GM18499 (cell line): ENCODE results near the gene CLMP.
A peak's percentile ranks its signal among the peaks of the same experiment; 100 is the strongest.

ENCODE experiments used
- ATAC-seq: cut with Tn5 transposase; IDR thresholded peaks from one replicate; pipeline ENCODE4 v1.9.1; 2021; ENCODE audit warnings: moderate number of reproducible peaks; ENCODE audit not compliant: insufficient read depth, unreplicated experiment

The CLMP gene

GRCh38 chr11:123194337-123195187 lies 486 bp downstream of the CLMP start:
- ATAC-seq = no peak

DNA sequence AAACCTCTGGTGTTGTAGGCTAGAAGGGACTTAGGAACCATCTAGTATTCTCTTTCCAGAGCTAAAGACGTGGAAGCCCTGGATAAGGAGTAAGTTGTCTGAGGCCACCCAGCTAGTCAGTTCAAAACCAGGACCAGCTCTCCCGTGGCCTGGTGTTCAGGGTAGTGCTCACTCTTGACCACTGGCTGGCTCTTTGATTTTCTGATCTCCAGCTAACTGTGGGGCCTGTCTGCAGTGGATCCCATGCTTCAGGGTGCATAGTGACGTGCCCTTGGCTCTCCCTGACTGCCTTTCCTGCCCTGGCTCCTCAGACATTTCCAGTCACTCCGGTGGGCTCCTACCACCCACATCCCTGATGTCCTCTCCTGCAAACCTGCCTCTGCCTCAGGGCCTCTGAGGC lies 1.3 kb downstream of the CLMP start:
- ATAC-seq = no peak

GRCh38 chr11:123191939-123192338 lies 3.1 kb downstream of the CLMP start:
- no peak for ATAC-seq

DNA sequence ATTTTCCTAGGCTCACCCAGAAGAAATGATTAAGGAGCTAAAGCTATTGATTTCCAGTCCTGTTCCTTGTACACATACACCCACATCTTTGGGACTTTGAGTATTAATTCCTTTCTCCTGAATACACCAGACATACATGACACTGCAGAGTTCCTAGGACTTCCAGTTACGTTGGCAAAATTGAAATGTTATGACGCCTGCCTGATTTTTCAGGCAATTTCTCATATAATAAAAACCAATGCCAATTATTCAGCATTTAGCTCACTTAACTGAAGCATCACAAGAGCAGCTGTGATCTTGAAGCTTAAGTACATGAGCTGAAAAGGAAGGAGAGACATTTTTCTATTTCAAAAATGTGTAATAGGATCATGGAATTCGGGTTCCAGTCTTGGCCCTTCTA lies 4.5 kb downstream of the CLMP start:
- no peak for ATAC-seq

GRCh38 chr11:123188508-123189165 lies 6.4 kb downstream of the CLMP start:
- no peak for ATAC-seq

- no peak for ATAC-seq
These were observed 7.2 kb downstream of the CLMP start for GRCh38 chr11:123187665-123188507.

DNA sequence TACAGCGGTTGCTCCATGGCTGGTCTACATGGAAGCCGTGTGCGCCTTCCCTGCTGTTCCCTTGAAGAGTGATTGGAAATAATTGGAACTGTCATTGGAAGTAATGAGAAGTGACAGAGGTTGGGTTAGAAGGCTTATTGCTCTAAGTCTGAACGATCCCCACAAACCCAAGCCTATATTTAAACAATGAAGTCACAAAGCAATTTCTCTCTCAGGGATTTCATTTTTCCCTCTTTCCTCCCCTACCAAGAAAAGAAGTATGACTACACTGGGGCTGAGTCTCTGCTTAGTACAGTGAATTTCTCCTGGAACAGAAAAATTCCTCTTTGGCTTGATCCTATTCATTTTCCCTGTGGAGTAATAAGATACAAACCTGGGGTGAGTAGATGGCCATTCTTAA lies 7.8 kb downstream of the CLMP start:
- ATAC-seq = no peak

DNA sequence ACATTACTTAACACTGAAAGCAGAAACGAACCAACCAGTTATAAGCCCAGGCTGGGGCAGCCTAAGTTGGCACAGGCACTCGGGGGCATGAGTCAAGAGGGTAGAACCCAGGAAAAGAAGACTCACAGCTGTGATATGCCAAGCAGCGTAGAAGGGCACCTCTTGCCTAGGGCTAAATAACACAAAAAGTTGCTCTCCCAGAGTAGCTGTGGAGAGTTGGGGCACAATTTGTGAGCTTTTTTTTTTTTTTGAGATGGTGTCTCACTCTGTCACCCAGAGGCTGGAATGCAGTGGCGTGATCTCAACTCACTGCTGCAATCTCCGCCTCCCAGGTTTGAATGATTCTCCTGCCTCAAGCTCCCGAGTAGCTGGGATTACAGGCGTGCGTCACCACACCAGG lies 8.8 kb downstream of the CLMP start:
- ATAC-seq = no peak

DNA sequence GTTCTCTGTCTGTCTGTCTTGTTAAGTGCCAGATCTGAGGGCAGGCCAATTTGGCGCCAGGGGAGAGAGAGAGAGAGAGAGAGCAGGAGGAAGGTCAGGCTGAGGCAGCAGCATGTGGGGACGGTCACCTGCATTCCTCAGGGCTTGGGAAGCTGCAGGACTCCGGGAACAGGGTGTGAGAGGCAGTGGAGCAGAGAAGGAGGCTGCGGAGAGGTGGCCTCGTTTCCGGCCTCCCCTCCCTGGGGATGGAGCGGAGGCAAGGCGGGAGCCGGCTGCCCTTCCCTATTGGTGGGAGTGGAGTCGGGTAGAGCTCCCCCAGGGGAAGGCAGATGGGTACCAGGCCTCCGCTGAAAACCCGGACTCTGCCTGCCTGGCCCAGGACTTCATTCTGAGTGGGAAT lies 9.7 kb downstream of the CLMP start:
- no peak for ATAC-seq

GRCh38 chr11:123184531-123184930 lies 10.5 kb downstream of the CLMP start:
- no peak for ATAC-seq

DNA sequence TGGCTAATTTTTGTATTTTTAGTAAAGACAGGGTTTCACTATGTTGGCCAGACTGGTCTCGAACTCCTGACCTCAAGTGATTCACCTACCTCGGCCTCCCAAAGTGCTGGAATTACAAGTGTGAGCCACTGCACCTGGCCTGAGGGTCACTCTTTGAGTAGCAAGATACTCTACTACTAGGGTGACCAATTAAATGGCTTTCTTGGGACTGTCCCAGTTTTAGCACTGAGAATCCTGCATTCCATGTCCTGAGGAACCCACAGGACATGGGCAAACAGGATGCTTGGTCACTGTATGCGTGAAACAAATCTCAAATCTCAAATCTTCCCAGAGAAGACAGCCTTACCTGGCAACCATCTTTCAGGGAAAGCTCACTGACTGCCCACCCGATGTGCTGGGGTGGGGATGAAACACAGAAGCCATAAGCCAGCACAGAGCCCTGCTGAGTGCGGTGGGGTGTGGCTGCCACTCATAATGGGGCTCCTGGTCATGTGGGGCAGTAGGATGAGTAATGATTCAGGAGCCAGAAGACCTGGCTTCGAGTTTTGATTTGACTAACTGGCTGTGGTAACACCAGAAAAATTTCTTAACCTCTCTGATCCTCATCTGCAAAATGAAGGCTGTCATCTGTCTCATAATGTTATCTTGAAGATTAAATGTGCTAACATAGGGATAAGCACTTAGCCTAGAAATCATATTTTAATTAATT lies 11.5 kb downstream of the CLMP start:
- peak; percentile 61 for ATAC-seq

DNA sequence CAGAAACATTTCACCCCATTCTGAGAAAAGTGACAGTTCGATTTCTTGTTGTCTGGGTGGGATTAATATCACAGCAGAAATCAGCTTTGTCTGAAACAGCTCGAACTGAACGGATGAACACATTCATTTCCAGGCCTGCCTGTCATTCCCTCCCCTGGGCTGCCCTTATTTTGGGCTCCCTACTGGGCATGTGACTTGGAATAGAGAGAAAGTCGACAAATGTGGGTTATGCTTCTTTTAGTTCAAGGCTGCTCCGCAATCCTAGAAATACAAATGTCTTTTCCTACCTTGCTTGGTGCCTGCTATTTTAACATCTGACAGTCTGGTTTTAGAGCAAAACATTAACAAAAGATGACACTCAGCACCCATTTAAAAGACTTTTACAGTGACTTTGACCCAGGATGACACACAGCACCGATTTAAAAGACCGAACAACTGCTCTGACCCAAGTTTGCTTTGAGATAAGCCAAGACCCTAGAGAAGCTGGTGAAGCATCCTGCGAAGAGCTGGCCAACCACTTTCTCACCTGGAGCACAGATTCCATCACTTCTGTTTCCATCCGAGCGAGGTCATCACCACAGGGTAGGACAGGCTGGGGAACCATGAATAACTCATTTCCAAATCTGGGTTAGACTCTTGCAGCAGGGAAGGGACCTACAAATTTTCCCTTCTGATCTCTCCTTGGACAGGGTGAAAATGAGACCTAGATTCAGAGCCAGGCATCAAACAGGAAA lies 13.1 kb downstream of the CLMP start:
- no peak for ATAC-seq

DNA sequence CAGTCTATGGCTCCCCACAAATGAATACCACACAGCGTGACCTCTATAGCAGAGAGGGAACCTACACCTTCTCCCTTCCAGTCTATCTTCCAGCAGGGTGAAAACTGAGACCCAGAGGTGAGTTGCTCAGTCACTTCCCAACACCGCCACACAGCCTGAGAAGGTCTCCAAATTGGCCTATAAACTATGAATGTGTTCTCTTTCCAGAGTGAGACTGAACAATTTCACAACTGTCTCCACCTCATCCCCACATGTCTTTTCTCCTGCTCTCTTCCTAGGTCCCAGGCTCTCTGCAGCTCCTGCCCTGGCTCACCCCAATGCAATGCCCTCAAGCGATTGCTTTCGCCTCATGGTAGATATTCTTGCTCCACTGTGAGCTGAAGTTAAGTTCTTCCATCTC lies 14.0 kb downstream of the CLMP start:
- no peak for ATAC-seq

GRCh38 chr11:123180574-123180973 lies 14.5 kb downstream of the CLMP start:
- ATAC-seq = no peak

- no peak for ATAC-seq
These were observed 14.9 kb downstream of the CLMP start for GRCh38 chr11:123180166-123180565.

- no peak for ATAC-seq
These were observed 15.5 kb downstream of the CLMP start for GRCh38 chr11:123179586-123179985.

- ATAC-seq = no peak
These were observed 16.9 kb downstream of the CLMP start for GRCh38 chr11:123178186-123178585.

- ATAC-seq = no peak
These were observed 18.3 kb downstream of the CLMP start for GRCh38 chr11:123176785-123177184.
